Measurements from ENCODE around the gene SIPA1L3. TPM values are rescaled to one million over a fixed set of nuclear protein-coding genes. Genes with fewer than 3 reads are reported as not detected.

Gene SIPA1L3
- total and polyA plus RNA-seq, 2 of the 13 experiments (the other 11 are each of a cell fraction or from before 2014, with no cell fraction given), result 5.5 to 7.7 TPM

DNA sequence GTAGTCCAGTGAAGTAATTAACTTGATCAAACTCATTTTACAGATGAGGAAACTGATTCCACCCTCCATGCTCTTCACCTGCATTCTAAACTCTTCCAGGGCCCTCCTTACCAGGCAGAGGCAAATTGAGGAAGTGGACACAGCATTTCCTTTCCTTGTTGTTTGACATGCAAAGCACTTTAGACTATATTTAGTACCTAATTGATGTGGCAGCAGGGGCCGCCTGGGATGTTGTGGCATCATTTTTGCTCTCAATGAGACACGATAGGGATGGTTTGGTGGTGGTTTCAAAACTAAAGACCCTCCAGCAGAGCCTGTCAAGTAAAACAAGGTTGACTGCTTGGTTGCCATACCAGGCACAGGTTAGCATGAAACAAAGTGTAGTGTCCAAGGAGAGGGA is 7.9 kb downstream of the SIPA1L3 start:
- peaks cover 29% of the 10 kb centered on the region for H3K79me2 ChIP-seq (ENCODE audit: insufficient read depth, low read length)
- H3K27me3 ChIP-seq (ENCODE audit: control insufficient read depth in 1 of 2, insufficient read depth in 2 of 2, low read length in 2 of 2), result no peaks in the 10 kb centered on the region; a peak in 1 of 5 replicates
- no peak overlapping the region for H3K27ac ChIP-seq (ENCODE audit: extremely low read length, insufficient read depth, low read length)
- BruUV-seq (replicated peaks), result no TSS peak
- intact Hi-C loops (cut with micrococcal nuclease; ENCODE audit: unreplicated experiment), result no loop called here
- no peak overlapping the region for H3K9ac ChIP-seq (ENCODE audit: insufficient read depth, low read depth, low read length)
- ChIA-PET POLR2A (no interaction called here), CTCF (ENCODE audit: low intra/inter-chr PET ratio, low total read pairs) (no interaction called here)
- no peak overlapping the region for H2AFZ ChIP-seq (ENCODE audit: low read length)
- no peak overlapping the region for H3K4me3 ChIP-seq (replicated peaks in 1 of 3; ENCODE audit: insufficient read depth in 1 of 3, low read depth in 2 of 3, low read length in 3 of 3)
- peaks cover 8% of the 10 kb centered on the region for H3K4me1 ChIP-seq (ENCODE audit: insufficient read depth, low read length)
- ATAC-seq (no peak), FAIRE-seq (no peak), DNase-seq (ENCODE audit: low spot score) (no peak)
- H3K9me3 ChIP-seq (ENCODE audit: low read length), result no peaks in the 10 kb centered on the region
- in situ Hi-C loops (cut with HindIII; ENCODE audit: extremely low pct_ligation_motif_present, low pct_unique_long_range_greater_than_20kb), result no loop called here
- no peaks in the 10 kb centered on the region for H4K20me1 ChIP-seq (ENCODE audit: insufficient read depth, low read length)
- H3K36me3 ChIP-seq (replicated peaks in 1 of 2; ENCODE audit: control insufficient read depth in 1 of 2, insufficient read depth in 2 of 2, low read length in 2 of 2), result no peaks in the 10 kb centered on the region
- H3K4me2 ChIP-seq (ENCODE audit: low read depth, low read length), result no peak overlapping the region
- no peak for TF ChIP-seq SIN3A (IDR thresholded peaks at IDR 0.05; ENCODE audit: borderline replicate concordance, low read depth, low read length)
- no peak for TF ChIP-seq HMG20B (CRISPR knock-in tag; conservative IDR thresholded peaks at IDR 0.05)
- TF ChIP-seq ZNF605 (CRISPR knock-in tag; IDR thresholded peaks at IDR 0.05), result no peak
- no peak for TF ChIP-seq REL (CRISPR knock-in tag; conservative IDR thresholded peaks at IDR 0.05)
- TF ChIP-seq MBNL3 (CRISPR knock-in tag; conservative IDR thresholded peaks at IDR 0.05), result no peak
- no peak for TF ChIP-seq ZNF550 (CRISPR knock-in tag; IDR thresholded peaks at IDR 0.05; ENCODE audit: borderline replicate concordance)
- 100% methylated on average over 2 of the region's 2 CpGs for WGBS (ENCODE audit: low lambda C conversion rate)

- ATAC-seq, result peak; percentile 79
- Histone ChIP-seq H3K4me1 (ENCODE audit: insufficient read depth, low read length) (peaks cover 20% of the 10 kb centered on the region), H3K9ac (ENCODE audit: insufficient read depth, low read depth, low read length) (0 out of 2 replicates have a peak overlapping the region, but pooled peaks have one; percentile 10), H3K79me2 (ENCODE audit: insufficient read depth, low read length) (peaks cover 21% of the 10 kb centered on the region), H3K4me2 (ENCODE audit: low read depth, low read length) (peak overlapping the region; percentile 44; the same call in 1 of the 2 replicates), H3K4me3 (replicated peaks in 1 of 3; ENCODE audit: insufficient read depth in 1 of 3, low read depth in 2 of 3, low read length in 3 of 3) (no peak overlapping the region; a peak in 1 of 6 replicates), H3K27me3 (ENCODE audit: control insufficient read depth in 1 of 2, insufficient read depth in 2 of 2, low read length in 2 of 2) (no peaks in the 10 kb centered on the region; a peak in 1 of 5 replicates), H4K20me1 (ENCODE audit: insufficient read depth, low read length) (no peaks in the 10 kb centered on the region), H3K9me3 (ENCODE audit: low read length) (no peaks in the 10 kb centered on the region), H3K36me3 (replicated peaks in 1 of 2; ENCODE audit: control insufficient read depth in 1 of 2, insufficient read depth in 2 of 2, low read length in 2 of 2) (no peaks in the 10 kb centered on the region), H2AFZ (ENCODE audit: low read length) (no peak overlapping the region), H3K27ac (ENCODE audit: extremely low read length, insufficient read depth, low read length) (no peak overlapping the region)
- ChIA-PET POLR2A (interaction anchor here (1.0 to 5.6 kb wide), 2 partner anchors 12 to 14 kb away, joined by 3 to 35 read pairs; partner anchors contain the start of genes SIPA1L3 and WDR87), CTCF (ENCODE audit: low intra/inter-chr PET ratio, low total read pairs) (no interaction called here)
- intact Hi-C loops (cut with micrococcal nuclease; ENCODE audit: unreplicated experiment) (no loop called here), in situ Hi-C loops (cut with HindIII; ENCODE audit: extremely low pct_ligation_motif_present, low pct_unique_long_range_greater_than_20kb) (no loop called here)
- peak; percentile 49 for DNase-seq (ENCODE audit: low spot score)
- no TSS peak for BruUV-seq (replicated peaks)
- no peak for FAIRE-seq
- WGBS (ENCODE audit: low lambda C conversion rate), result 64% methylated on average over 18 of the region's 23 CpGs
- TF ChIP-seq MED13 (CRISPR knock-in tag; IDR thresholded peaks at IDR 0.05) (no peak), MBD4 (IDR thresholded peaks at IDR 0.05; ENCODE audit: borderline replicate concordance, low read length) (no peak), JARID2 (CRISPR knock-in tag; IDR thresholded peaks at IDR 0.05; ENCODE audit: insufficient replicate concordance) (no peak), FOXA3 (CRISPR knock-in tag; IDR thresholded peaks at IDR 0.05) (no peak; the same call in 1 of the 2 replicates), ZNF598 (CRISPR knock-in tag; IDR thresholded peaks at IDR 0.05; ENCODE audit: borderline replicate concordance) (0 out of 2 replicates have a peak, but pooled peaks have one; percentile 32)
- TF ChIP-seq, protein P1, sequence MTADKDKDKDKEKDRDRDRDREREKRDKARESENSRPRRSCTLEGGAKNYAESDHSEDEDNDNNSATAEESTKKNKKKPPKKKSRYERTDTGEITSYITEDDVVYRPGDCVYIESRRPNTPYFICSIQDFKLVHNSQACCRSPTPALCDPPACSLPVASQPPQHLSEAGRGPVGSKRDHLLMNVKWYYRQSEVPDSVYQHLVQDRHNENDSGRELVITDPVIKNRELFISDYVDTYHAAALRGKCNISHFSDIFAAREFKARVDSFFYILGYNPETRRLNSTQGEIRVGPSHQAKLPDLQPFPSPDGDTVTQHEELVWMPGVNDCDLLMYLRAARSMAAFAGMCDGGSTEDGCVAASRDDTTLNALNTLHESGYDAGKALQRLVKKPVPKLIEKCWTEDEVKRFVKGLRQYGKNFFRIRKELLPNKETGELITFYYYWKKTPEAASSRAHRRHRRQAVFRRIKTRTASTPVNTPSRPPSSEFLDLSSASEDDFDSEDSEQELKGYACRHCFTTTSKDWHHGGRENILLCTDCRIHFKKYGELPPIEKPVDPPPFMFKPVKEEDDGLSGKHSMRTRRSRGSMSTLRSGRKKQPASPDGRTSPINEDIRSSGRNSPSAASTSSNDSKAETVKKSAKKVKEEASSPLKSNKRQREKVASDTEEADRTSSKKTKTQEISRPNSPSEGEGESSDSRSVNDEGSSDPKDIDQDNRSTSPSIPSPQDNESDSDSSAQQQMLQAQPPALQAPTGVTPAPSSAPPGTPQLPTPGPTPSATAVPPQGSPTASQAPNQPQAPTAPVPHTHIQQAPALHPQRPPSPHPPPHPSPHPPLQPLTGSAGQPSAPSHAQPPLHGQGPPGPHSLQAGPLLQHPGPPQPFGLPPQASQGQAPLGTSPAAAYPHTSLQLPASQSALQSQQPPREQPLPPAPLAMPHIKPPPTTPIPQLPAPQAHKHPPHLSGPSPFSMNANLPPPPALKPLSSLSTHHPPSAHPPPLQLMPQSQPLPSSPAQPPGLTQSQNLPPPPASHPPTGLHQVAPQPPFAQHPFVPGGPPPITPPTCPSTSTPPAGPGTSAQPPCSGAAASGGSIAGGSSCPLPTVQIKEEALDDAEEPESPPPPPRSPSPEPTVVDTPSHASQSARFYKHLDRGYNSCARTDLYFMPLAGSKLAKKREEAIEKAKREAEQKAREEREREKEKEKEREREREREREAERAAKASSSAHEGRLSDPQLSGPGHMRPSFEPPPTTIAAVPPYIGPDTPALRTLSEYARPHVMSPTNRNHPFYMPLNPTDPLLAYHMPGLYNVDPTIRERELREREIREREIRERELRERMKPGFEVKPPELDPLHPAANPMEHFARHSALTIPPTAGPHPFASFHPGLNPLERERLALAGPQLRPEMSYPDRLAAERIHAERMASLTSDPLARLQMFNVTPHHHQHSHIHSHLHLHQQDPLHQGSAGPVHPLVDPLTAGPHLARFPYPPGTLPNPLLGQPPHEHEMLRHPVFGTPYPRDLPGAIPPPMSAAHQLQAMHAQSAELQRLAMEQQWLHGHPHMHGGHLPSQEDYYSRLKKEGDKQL (CRISPR knock-in tag; IDR thresholded peaks at IDR 0.05; ENCODE audit: low read depth), result no peak
Observed at GRCh38 chr19:37920591-37921450, 13.8 kb downstream of the SIPA1L3 start.
